Measurements from ENCODE around the gene CTNND2.

DNA sequence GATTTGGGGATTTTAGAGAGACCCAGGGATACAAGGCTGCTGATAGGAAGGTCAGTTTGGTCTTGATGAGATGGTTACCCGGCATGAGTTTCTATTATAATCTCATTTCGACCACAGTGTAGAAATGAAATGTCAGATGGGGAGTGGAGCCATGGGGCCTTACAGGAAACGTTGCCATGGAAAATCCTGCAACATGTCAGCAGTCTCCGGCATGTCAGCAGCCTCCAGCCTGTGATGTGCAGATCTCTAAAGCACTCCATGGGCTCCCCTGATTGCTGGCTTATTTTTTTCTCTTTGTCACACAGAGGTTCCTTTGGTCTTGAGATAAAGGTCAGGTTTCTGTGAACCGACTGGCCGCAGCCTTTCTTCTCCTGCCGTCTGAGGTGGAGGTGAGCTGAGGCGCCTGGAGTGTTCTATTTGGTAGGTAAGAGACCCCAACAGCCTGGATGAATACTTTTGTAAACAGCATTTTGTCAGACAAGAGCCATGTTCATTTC, 934.5 kb downstream of the CTNND2 start:
- TF ChIP-seq TAF1 (conservative IDR thresholded peaks at IDR 0.05) = no peak
- TF ChIP-seq, protein P1, sequence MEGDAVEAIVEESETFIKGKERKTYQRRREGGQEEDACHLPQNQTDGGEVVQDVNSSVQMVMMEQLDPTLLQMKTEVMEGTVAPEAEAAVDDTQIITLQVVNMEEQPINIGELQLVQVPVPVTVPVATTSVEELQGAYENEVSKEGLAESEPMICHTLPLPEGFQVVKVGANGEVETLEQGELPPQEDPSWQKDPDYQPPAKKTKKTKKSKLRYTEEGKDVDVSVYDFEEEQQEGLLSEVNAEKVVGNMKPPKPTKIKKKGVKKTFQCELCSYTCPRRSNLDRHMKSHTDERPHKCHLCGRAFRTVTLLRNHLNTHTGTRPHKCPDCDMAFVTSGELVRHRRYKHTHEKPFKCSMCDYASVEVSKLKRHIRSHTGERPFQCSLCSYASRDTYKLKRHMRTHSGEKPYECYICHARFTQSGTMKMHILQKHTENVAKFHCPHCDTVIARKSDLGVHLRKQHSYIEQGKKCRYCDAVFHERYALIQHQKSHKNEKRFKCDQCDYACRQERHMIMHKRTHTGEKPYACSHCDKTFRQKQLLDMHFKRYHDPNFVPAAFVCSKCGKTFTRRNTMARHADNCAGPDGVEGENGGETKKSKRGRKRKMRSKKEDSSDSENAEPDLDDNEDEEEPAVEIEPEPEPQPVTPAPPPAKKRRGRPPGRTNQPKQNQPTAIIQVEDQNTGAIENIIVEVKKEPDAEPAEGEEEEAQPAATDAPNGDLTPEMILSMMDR (IDR thresholded peaks at IDR 0.05; ENCODE audit: low read depth, low read length, missing input control) = no peak
- no peak for TF ChIP-seq RAD21 (IDR thresholded peaks at IDR 0.05)
- TF ChIP-seq YY1 (IDR thresholded peaks at IDR 0.05) = no peak
- TF ChIP-seq FOXA1 (IDR thresholded peaks at IDR 0.05) = no peak
- TF ChIP-seq, protein P2, sequence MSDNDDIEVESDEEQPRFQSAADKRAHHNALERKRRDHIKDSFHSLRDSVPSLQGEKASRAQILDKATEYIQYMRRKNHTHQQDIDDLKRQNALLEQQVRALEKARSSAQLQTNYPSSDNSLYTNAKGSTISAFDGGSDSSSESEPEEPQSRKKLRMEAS (IDR thresholded peaks at IDR 0.05) = no peak
- TF ChIP-seq, protein P3, sequence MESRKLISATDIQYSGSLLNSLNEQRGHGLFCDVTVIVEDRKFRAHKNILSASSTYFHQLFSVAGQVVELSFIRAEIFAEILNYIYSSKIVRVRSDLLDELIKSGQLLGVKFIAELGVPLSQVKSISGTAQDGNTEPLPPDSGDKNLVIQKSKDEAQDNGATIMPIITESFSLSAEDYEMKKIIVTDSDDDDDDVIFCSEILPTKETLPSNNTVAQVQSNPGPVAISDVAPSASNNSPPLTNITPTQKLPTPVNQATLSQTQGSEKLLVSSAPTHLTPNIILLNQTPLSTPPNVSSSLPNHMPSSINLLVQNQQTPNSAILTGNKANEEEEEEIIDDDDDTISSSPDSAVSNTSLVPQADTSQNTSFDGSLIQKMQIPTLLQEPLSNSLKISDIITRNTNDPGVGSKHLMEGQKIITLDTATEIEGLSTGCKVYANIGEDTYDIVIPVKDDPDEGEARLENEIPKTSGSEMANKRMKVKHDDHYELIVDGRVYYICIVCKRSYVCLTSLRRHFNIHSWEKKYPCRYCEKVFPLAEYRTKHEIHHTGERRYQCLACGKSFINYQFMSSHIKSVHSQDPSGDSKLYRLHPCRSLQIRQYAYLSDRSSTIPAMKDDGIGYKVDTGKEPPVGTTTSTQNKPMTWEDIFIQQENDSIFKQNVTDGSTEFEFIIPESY (IDR thresholded peaks at IDR 0.05) = no peak
- TF ChIP-seq SP1 (IDR thresholded peaks at IDR 0.05) = no peak
- TF ChIP-seq, protein P4, sequence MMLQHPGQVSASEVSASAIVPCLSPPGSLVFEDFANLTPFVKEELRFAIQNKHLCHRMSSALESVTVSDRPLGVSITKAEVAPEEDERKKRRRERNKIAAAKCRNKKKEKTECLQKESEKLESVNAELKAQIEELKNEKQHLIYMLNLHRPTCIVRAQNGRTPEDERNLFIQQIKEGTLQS (IDR thresholded peaks at IDR 0.05) = no peak
- TF ChIP-seq, protein P5, sequence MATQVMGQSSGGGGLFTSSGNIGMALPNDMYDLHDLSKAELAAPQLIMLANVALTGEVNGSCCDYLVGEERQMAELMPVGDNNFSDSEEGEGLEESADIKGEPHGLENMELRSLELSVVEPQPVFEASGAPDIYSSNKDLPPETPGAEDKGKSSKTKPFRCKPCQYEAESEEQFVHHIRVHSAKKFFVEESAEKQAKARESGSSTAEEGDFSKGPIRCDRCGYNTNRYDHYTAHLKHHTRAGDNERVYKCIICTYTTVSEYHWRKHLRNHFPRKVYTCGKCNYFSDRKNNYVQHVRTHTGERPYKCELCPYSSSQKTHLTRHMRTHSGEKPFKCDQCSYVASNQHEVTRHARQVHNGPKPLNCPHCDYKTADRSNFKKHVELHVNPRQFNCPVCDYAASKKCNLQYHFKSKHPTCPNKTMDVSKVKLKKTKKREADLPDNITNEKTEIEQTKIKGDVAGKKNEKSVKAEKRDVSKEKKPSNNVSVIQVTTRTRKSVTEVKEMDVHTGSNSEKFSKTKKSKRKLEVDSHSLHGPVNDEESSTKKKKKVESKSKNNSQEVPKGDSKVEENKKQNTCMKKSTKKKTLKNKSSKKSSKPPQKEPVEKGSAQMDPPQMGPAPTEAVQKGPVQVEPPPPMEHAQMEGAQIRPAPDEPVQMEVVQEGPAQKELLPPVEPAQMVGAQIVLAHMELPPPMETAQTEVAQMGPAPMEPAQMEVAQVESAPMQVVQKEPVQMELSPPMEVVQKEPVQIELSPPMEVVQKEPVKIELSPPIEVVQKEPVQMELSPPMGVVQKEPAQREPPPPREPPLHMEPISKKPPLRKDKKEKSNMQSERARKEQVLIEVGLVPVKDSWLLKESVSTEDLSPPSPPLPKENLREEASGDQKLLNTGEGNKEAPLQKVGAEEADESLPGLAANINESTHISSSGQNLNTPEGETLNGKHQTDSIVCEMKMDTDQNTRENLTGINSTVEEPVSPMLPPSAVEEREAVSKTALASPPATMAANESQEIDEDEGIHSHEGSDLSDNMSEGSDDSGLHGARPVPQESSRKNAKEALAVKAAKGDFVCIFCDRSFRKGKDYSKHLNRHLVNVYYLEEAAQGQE (IDR thresholded peaks at IDR 0.05) = no peak
- TF ChIP-seq EGR1 (IDR thresholded peaks at IDR 0.05; ENCODE audit: low read depth in 2 of 2) = no peak
- no peak for TF ChIP-seq RXRA (IDR thresholded peaks at IDR 0.05)
- no peak for TF ChIP-seq JUND (IDR thresholded peaks at IDR 0.05)
